GM21576 (cell line): ENCODE measurements around the gene RMDN3.

ENCODE experiments used
- ATAC-seq: cut with Tn5 transposase; IDR thresholded peaks from one replicate; pipeline ENCODE4 v1.9.1; 2021; ENCODE audit warnings: mild to moderate bottlenecking, moderate library complexity; ENCODE audit not compliant: unreplicated experiment

RMDN3 gene

GRCh38 chr15:40696228-40696627, 58.8 kb downstream of the RMDN3 start:
- ATAC-seq, result no peak

- ATAC-seq, result peak; percentile 31
Observed at GRCh38 chr15:40695469-40695890, 59.6 kb downstream of the RMDN3 start.

- ATAC-seq, result peak; percentile 80
Observed at GRCh38 chr15:40694688-40695468, 60.2 kb downstream of the RMDN3 start, which contains the start of gene RAD51. TSS of gene RAD51 (plus strand) at chr15:40695174. CDS start at chr15:40698759, 3,585 bp downstream.

GRCh38 chr15:40693904-40694687, 61.0 kb downstream of the RMDN3 start:
- ATAC-seq, result no peak

- no peak for ATAC-seq
Observed at GRCh38 chr15:40691737-40692136, 63.3 kb downstream of the RMDN3 start.

GRCh38 chr15:40688932-40689799, 65.9 kb downstream of the RMDN3 start:
- no peak for ATAC-seq
